ENCODE measurements around the gene ZSCAN22. TPM values are rescaled to one million over a fixed set of nuclear protein-coding genes. Genes with fewer than 3 reads are reported as not detected.

Gene ZSCAN22
- total RNA-seq, 4 donors from 2014 or later: 2.4 to 4.8 (median 2.9) TPM

DNA sequence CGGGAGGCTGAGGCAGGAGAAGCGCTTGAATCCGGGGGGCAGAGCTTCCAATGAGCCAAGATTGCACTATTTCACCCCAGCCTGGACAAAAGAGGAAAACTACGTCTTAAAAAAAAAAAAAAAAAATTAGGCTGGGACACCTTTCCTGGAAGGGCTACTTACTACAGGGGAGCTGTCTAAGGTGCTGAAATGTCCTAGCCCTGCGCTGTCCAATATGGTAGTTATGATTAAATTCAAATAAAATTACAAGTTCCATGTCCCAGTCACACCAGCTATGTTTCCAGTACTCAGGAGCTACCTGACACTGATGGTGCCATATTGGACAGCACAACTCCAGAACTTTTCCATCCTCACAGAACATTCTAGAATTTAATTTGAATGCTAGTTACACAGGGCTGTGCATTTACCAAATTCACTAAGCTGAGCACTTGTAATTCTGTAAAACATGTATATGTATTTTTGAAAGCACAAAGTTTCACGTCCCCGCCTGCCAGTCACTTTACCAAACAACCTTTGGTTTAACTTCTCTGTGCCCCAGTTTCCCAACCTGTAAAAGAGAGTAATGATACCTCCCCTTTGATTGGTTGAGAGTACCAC is 9.2 kb upstream of the ZSCAN22 start:
- Histone ChIP-seq H3K4me3 (no peak overlapping the region), H3K4me1 (no peaks in the 10 kb centered on the region), H3K27me3 (no peaks in the 10 kb centered on the region), H3K36me3 (peaks cover 0 to 74% of the 10 kb centered on the region in 2 donors), H3K9me3 (no peaks in the 10 kb centered on the region), H3K27ac (no peak overlapping the region)
- no peak for TF ChIP-seq EP300 (IDR thresholded peaks at IDR 0.05)
- TF ChIP-seq, protein P1, sequence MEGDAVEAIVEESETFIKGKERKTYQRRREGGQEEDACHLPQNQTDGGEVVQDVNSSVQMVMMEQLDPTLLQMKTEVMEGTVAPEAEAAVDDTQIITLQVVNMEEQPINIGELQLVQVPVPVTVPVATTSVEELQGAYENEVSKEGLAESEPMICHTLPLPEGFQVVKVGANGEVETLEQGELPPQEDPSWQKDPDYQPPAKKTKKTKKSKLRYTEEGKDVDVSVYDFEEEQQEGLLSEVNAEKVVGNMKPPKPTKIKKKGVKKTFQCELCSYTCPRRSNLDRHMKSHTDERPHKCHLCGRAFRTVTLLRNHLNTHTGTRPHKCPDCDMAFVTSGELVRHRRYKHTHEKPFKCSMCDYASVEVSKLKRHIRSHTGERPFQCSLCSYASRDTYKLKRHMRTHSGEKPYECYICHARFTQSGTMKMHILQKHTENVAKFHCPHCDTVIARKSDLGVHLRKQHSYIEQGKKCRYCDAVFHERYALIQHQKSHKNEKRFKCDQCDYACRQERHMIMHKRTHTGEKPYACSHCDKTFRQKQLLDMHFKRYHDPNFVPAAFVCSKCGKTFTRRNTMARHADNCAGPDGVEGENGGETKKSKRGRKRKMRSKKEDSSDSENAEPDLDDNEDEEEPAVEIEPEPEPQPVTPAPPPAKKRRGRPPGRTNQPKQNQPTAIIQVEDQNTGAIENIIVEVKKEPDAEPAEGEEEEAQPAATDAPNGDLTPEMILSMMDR (IDR thresholded peaks at IDR 0.05): no peak
- no peak for TF ChIP-seq POLR2A (IDR thresholded peaks at IDR 0.05)
- TF ChIP-seq POLR2AphosphoS5 (IDR thresholded peaks at IDR 0.05): no peak
- ATAC-seq: no peak
- 18 to 50% methylated on average over 4 to 6 of the region's 7 CpGs for WGBS, 2 donors (ENCODE audit: low coverage in 1 of 2)

DNA sequence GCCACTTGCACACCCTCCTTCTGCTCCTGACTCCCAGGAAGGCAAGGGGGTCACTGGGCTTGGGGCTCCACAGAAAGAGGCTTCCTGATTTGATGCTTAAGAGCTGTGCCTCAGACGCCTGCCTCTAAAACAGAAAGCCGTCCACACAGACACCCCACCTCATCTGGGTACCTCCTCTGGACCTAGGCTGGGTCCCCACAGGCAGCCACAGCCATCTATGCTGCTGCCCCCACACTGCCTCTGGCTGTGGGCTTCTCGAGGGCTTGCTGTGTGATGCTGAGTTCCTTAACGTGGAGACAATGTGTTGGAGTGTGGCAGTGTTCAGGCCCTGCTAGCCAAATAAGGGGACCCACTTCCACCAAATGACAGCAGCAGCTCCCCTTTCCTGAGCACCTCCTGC is 8.5 kb upstream of the ZSCAN22 start:
- no peak for ATAC-seq
- Histone ChIP-seq H3K27me3 (no peaks in the 10 kb centered on the region), H3K27ac (no peak overlapping the region), H3K4me3 (no peak overlapping the region), H3K36me3 (peaks cover 0 to 74% of the 10 kb centered on the region in 2 donors), H3K9me3 (no peaks in the 10 kb centered on the region), H3K4me1 (no peaks in the 10 kb centered on the region)
- WGBS, 2 donors (ENCODE audit: low coverage in 1 of 2): 100% methylated on average over 1 of the region's 4 CpGs; no CpG with 5 or more reads in 1 of the 2 donors
- TF ChIP-seq POLR2A (IDR thresholded peaks at IDR 0.05) (no peak), POLR2AphosphoS5 (IDR thresholded peaks at IDR 0.05) (no peak), EP300 (IDR thresholded peaks at IDR 0.05) (no peak)
- TF ChIP-seq, protein P1 (IDR thresholded peaks at IDR 0.05): no peak

- WGBS, 2 donors (ENCODE audit: low coverage in 1 of 2): 100% methylated on average over 1 to 3 of the region's 10 CpGs
- H3K9me3 ChIP-seq: no peaks in the 10 kb centered on the region
- TF ChIP-seq POLR2AphosphoS5 (IDR thresholded peaks at IDR 0.05): no peak
- TF ChIP-seq POLR2A (IDR thresholded peaks at IDR 0.05): no peak
- TF ChIP-seq, protein P1 (IDR thresholded peaks at IDR 0.05): no peak
- no peak for TF ChIP-seq EP300 (IDR thresholded peaks at IDR 0.05)
Observed at GRCh38 chr19:58319241-58319640, 7.6 kb upstream of the ZSCAN22 start.

GRCh38 chr19:58325311-58326022 is 1.3 kb upstream of the ZSCAN22 start:
- TF ChIP-seq EP300 (IDR thresholded peaks at IDR 0.05): no peak
- no peak for TF ChIP-seq POLR2AphosphoS5 (IDR thresholded peaks at IDR 0.05)
- TF ChIP-seq POLR2A (IDR thresholded peaks at IDR 0.05): no peak
- TF ChIP-seq, protein P1 (IDR thresholded peaks at IDR 0.05): no peak
- ATAC-seq: no peak
- Histone ChIP-seq H3K4me3 (peak overlapping the region in 1 of 2 donors; percentile 75), H3K36me3 (peaks cover 0 to 28% of the 10 kb centered on the region in 2 donors), H3K27ac (no peak overlapping the region), H3K4me1 (peaks cover 3 to 38% (median 15%) of the 10 kb centered on the region in 3 donors), H3K27me3 (no peaks in the 10 kb centered on the region), H3K9me3 (no peaks in the 10 kb centered on the region)
- 87 to 89% methylated on average over 3 to 6 of the region's 6 CpGs for WGBS, 2 donors (ENCODE audit: low coverage in 1 of 2)

More at GRCh38 chr19:58319241-58319640, 7.6 kb upstream of the ZSCAN22 start:
- H3K36me3 ChIP-seq: peaks cover 0 to 67% of the 10 kb centered on the region in 2 donors
- H3K27me3 ChIP-seq: no peaks in the 10 kb centered on the region
- H3K4me3 ChIP-seq: no peak overlapping the region
- H3K4me1 ChIP-seq: no peaks in the 10 kb centered on the region
- no peak for ATAC-seq
- no peak overlapping the region for H3K27ac ChIP-seq

Data from gastroesophageal sphincter (tissue), 4 donors.